ENCODE data around the gene ANXA4.
"Not testable (repeated sequence)": the region's sequence is repeated elsewhere in the genome, so short reads cannot be mapped to it uniquely, and the experiment has no call there.

The ANXA4 gene

GRCh38 chr2:69779258-69780001 is 37.5 kb downstream of the ANXA4 start:
- no peak for DNase-seq (ENCODE audit: low read depth)

DNA sequence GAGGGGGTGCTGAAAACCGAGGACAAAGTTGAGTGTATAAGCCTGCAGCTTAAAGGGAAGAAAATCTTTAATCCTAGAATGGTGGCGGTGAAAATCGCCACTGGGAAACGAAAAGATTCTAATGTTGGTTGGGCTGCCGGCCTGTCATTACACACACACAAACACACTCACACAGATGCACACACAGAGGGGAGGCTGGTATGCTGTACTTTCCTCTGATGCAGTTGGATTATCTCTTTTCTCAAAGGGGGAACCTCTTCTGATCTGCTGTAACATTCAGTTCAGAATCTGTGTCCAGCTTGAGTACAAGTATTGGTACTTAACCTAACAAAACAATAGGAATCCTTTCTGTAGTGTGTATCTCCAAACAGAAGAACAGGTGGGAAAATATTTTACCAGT is 39.0 kb downstream of the ANXA4 start:
- no peak for DNase-seq (ENCODE audit: low read depth)

DNA sequence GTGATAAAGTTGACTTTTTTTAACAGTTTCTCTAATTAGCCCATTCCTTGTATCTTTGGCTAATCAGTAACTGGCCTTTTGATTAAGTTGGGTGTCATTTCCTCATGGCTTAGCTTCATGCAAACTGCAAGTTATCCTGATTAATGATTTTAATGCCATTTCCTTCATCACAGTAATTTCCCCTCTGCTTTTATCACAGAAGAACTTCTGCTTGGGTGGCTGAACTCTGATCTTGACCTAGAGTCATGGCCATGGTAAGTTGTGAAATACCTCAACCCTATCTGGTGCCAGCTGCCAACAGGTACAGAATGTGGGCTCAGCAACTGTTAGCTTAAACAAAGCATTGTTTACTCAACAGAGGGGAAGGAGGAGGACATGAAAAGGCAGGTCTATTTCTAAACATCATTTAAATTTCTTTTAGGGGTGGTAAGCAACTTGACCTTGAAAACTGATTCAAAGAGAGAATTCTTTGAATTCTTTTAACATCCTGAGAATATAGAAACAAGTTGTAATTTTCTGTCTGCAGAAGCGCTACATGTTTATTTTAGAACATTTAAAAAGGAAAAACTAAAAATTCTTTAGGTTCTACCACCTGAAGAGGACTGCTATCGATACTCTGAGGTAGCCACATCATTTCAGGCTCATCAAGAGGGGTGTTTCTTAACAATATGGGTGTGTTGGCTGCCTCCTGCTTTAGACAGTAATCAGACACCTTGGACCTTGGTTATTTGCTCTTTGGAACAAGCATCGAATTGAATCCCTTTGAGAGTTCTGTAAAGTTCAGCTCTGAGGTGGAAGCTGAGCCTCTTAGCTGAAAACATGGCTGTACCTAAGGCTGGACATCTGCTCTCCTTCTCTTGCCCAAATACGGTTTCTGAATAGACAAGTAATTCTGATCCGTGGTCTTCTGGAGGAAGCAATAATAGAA is 39.7 kb downstream of the ANXA4 start:
- no peak for DNase-seq (ENCODE audit: low read depth)

DNA sequence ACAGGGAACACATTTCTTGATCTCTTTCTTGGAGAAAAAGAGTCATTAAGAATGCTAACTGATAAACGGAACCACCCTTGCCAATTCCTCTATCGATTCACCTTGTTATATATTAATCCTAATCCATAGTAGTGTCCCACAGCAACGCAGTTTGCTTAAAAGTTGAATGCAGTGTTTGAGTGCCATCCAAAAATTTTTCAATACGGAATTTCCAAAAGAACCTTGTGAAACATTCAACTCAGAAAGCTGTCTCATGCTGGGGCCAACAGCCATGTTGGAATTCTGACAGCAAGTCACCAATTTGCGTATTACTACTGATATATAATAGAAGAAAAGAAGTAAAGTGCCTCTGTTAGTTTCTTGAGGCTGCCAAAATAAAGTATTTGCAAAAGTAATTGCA is 42.3 kb downstream of the ANXA4 start:
- no peak for DNase-seq (ENCODE audit: low read depth)

DNA sequence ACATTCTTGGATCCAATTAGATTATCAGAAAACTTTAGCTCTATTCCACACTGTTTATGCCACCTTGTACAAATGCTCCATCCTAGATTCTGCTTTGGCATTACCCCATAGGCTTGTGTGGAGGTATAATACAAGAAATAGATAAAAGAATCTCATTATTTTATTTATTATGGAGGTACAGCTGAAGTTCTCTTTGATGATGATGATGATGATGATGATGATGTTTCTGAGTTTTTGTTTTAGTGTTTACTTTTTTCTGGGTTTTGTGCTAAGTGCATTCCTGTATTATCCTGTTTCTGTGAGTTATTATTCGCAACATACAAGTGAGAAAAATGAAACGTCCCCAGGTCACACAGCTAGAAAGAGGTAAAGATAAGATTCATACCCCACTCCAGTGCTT is 43.4 kb downstream of the ANXA4 start:
- DNase-seq (ENCODE audit: low read depth) = no peak

DNA sequence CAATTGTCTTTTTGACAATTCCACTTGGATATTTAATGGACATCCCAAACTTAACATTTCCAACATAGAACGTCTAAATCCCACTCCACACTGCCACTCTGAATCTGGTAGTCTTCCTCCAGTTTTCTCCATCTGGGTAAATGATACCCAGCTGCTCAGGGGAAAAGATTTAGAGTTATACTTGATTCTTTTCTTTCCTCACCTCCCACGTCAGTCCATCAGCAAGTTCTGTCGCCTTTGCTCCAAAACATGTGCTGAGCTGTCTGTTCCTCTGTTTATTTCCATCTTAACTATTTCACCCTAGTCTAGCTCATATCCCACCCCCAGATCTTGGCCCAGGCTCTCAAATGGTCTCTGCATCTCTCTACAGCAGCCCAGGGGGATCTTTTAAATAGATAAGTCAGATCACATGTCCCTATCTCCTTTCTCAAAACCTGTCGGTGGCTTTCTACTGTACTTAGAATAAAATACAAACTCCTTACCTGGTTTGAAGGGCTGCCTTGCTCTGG is 44.2 kb downstream of the ANXA4 start:
- DNase-seq (ENCODE audit: low read depth) = no peak

GRCh38 chr2:69789175-69789721 is 47.3 kb downstream of the ANXA4 start:
- DNase-seq (ENCODE audit: low read depth) = no peak

- no peak for DNase-seq (ENCODE audit: low read depth)
These were observed 48.1 kb downstream of the ANXA4 start for GRCh38 chr2:69789772-69790600.

GRCh38 chr2:69790601-69790959 is 48.6 kb downstream of the ANXA4 start:
- no peak for DNase-seq (ENCODE audit: low read depth)

DNA sequence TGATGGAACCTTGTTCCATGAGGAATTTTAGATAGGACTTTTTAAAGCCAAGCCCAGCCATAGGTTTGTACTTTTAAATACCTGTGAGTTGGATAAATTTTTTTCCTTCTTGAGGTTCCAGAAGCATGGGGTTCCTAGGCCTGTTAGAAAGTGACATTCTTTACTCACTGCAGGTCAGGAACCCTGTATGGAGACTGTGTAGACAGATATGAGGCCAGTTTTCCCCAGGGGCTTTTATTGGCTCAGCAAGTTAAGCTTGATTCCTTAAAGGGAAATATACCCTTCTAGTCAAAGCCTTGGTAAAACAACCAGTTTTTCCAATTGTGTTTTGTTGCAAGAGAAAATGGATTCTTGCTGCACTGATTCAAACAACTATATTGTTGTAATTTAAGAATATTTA is 49.1 kb downstream of the ANXA4 start:
- DNase-seq (ENCODE audit: low read depth) = no peak

DNA sequence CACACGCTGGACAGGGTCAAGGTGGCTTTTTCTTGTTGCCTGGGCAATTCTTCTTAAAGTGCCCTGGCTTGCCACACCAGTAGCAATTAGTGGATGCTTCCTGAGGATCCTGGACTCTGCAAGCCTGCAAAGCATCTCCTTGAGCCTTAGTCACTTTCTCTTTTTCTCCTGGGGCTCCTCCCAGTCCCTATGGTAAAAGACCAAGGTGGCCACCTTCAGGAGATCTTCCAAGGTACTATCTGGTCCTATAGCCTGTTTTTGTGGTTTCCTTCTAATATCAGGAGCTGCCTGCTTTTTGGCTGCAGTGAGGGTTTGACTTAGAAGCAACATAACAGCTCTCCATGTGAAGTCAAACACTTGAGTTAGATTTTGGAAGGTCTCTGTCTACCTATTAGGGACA is 54.2 kb downstream of the ANXA4 start:
- no peak for DNase-seq (ENCODE audit: low read depth)

- DNase-seq (ENCODE audit: low read depth) = no peak
These were observed 55.3 kb downstream of the ANXA4 start for GRCh38 chr2:69797235-69797634.

DNA sequence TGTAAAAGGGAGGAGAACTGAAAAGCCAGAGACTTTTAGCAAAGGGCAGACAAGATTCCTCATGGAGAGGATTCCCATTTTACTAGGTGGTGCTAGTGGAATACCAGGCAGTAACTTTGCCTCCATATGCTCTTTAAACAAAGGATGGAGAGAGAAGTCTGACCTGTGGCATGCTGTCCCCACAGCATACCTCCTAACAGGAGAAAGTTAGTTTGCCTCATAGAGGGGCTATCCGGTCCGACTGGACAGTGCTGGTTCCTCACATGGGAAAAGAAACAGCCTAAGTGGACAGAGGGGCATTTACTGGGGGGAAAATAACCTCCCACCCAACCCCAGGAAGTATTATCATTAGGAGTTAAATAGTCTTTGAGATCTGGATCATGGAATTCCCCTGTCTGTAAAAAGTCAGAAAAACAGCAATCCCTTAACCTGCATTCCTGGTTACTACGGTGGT is 55.9 kb downstream of the ANXA4 start:
- DNase-seq (ENCODE audit: low read depth) = no peak

DNA sequence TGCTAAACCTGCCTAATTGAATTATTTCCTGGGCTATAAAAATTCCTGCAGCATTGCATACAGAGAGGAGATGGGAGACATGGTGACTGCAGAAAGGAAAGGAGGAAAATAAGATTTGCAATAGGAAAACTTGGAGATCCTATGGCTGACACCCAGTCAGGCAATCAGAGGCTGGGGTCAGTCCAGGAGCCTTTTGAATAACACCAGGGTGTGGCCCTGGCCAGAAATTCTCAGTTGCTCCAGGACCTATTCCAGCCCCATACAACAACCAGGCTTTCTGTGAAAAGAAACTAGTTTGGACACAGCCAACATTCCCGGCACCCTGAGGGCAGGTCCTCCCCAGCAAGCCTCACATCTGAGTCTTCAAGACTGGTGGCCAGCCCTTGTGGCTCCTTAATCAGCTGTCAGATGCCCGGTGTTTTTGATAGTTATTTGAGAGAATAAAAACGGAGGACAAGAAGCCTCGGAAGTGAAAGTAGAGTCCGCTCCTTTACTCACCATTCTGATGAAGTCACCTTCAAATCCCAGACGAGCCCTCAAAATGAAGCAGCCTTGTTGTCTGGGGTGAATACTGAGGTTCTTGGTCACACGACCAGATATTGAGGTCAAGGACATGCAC is 56.5 kb downstream of the ANXA4 start:
- no peak for DNase-seq (ENCODE audit: low read depth)

DNA sequence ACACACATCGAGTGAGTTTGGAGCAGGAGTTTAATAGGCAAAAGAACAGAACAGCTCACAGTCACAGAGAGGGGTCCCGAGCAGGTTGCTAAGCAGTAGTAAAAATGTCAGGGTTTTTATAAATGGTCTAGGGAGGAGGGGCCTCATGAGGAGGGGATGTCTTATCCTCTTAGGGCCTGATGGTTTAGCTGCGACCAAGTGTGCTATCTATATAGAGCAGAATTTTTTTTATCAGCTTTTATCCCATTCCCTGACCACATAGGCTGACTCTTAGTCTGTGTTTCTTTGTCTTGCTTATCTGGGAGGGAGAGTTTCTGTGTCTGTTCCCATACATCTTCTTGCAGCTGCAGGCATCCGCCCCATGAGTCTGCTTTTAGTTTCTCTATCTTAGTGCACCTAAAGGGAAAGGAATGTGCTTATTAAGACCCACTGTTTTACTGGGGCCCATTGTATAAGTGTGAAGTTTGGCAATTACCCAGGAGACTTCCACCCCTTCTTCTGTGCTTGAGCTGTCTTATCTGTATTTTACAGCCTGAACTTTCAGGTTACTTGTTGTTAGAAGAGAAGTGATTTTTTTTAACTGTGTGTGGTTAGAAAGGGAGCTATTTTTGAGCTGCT is 57.1 kb downstream of the ANXA4 start:
- no peak for DNase-seq (ENCODE audit: low read depth)

- no peak for DNase-seq (ENCODE audit: low read depth)
These were observed 59.9 kb downstream of the ANXA4 start for GRCh38 chr2:69801745-69802290.

GRCh38 chr2:69802781-69803367 is 60.9 kb downstream of the ANXA4 start:
- DNase-seq (ENCODE audit: low read depth) = not testable (repeated sequence)

DNA sequence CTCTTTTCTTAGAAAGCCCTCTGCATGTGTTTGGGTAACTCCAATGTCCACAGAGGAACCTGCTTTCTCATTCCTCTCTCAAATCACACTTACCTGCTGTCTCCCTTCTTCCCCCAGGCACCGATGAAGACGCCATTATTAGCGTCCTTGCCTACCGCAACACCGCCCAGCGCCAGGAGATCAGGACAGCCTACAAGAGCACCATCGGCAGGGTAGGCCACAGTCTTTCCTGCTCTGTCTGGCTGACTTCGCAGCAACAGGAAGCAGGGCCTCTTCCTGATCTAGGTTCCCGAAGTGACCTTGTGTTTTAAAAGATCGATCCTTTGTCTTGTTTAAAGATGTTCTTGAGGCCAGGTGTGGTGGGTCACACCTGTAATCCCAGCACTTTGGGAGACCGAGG is 62.5 kb downstream of the ANXA4 start:
- DNase-seq (ENCODE audit: low read depth) = no peak

DNA sequence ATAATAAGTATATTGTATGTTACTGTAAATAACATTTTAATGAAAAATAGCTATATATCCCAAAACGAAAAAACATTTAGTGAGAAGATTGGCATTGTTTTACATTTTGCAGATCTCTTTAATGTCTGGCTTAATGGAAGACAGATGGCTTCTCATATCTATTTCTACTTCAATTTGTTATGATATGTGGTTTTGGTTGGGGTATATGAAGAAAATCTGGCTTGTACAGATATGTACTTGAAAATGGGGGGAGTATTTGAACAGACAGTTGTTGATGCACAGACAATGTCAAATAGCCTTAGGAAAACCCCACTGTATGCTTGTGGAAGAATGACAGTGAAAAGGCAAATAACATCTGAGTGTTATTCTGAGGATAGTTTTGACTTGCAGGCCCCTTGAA is 64.0 kb downstream of the ANXA4 start:
- DNase-seq (ENCODE audit: low read depth) = no peak

- DNase-seq (ENCODE audit: low read depth) = no peak
These were observed 66.0 kb downstream of the ANXA4 start for GRCh38 chr2:69807821-69808540.
